Measurements from ENCODE around the gene SPACA4. TPM values are rescaled to one million over a fixed set of nuclear protein-coding genes. Genes with fewer than 3 reads are reported as not detected.

The SPACA4 gene
- total RNA-seq, 1 donor from 2014 or later = under 0.01 TPM

DNA sequence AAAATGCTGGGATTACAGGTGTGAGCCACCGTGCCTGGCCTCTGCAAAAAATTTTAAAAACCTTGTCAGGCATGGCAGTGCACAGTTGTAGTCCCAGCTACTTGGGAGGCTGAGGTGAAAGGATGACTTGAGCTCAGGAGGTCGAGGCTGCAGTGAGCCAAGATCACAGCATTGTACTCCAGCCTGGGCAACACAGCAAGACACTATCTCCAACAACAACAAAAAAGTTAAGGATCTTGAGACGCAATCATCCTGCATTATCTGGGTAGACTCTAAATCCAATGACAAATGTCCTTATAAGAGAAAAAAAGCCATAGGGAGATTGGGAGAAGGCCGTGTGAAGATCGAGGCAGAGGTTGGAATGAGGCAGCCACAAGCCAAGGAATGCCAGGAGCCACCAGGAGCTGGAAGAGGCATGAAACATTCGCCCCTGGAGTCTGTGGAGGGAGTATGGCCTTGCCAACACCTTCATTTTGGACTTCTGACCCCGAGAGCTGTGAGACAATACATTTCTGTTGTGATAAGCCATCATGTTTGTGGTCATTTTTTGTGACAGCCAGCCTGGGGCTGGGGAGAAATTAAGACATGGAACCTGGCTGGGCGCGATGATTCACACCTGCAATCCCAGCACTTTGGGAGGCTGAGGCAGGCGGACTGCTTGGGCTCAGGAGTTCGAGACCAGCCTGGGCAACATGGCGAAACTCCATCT lies 44.6 kb downstream of the SPACA4 start:
- DNase-seq (ENCODE audit: low read depth) (no peak), FAIRE-seq (no peak)
- H3K27me3 ChIP-seq (ENCODE audit: control insufficient read depth, insufficient read depth, low read length) = no peaks in the 10 kb centered on the region
- H3K36me3 ChIP-seq (ENCODE audit: control insufficient read depth, insufficient read depth, low read length) = no peaks in the 10 kb centered on the region
- TF ChIP-seq, protein P1, sequence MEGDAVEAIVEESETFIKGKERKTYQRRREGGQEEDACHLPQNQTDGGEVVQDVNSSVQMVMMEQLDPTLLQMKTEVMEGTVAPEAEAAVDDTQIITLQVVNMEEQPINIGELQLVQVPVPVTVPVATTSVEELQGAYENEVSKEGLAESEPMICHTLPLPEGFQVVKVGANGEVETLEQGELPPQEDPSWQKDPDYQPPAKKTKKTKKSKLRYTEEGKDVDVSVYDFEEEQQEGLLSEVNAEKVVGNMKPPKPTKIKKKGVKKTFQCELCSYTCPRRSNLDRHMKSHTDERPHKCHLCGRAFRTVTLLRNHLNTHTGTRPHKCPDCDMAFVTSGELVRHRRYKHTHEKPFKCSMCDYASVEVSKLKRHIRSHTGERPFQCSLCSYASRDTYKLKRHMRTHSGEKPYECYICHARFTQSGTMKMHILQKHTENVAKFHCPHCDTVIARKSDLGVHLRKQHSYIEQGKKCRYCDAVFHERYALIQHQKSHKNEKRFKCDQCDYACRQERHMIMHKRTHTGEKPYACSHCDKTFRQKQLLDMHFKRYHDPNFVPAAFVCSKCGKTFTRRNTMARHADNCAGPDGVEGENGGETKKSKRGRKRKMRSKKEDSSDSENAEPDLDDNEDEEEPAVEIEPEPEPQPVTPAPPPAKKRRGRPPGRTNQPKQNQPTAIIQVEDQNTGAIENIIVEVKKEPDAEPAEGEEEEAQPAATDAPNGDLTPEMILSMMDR (IDR thresholded peaks at IDR 0.05; ENCODE audit: insufficient read depth, low read length, severe bottlenecking) = no peak
- no peak overlapping the region for H3K4me3 ChIP-seq (ENCODE audit: low read depth, low read length)

DNA sequence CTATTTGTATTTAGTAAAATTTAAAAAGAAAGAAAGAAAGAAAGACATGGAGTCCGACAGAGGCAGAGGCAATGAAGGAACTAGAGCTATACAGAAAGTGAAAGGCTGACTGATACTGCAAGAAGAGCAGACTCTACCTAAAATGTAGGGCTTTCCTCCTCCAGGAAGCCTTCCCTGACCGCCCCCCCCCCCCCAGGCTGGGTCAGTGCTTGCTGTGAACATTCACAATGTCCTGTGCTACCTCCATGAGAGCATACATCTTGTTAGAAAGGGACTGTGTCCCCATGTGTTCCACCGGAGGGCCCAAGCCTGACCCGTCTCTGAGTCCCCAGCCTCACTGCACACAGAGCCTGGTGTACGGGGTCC lies 45.1 kb downstream of the SPACA4 start:
- Histone ChIP-seq H3K27me3 (ENCODE audit: control insufficient read depth, insufficient read depth, low read length) (no peaks in the 10 kb centered on the region), H3K36me3 (ENCODE audit: control insufficient read depth, insufficient read depth, low read length) (no peaks in the 10 kb centered on the region), H3K4me3 (ENCODE audit: low read depth, low read length) (no peak overlapping the region)
- DNase-seq (ENCODE audit: low read depth) (no peak), FAIRE-seq (no peak)
- TF ChIP-seq, protein P1 (IDR thresholded peaks at IDR 0.05; ENCODE audit: insufficient read depth, low read length, severe bottlenecking) = no peak

DNA sequence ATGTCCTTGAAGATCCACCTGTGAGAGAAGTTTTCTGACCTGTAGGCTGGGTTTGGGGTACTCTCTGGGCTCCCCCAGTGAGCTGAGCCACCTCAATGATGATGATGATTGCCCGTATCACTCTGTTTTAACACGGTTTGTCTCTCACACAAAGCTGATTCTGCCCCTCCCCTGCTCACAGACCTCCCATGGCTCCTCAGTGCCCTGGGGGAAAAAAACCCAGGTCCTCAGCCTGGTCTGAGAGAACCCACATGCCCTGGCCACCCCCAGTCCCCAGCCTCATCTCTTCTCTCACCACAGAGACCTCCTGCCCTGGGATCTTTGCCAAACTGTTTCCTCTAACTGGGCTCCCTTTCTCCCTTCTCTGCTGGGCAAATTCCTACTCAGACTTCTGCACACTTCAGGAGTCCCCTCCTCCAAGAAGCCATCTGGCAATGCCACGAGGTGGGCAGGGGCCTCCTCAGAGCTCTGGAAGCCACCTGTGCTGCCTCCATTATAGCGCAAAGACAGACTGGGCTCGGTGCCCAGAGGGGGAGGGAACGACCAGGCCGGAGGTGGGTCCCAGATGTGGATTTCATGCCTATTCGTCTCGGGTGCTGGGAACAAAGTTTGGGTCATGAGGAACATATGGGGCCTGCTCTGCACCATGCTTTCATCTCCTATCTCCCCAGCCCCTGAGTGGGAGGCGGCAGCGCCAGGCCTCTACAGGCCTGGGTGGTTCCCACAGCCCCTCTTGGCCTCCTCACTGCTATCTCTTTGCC lies 47.9 kb downstream of the SPACA4 start:
- Histone ChIP-seq H3K27me3 (ENCODE audit: control insufficient read depth, insufficient read depth, low read length) (no peaks in the 10 kb centered on the region), H3K36me3 (ENCODE audit: control insufficient read depth, insufficient read depth, low read length) (no peaks in the 10 kb centered on the region), H3K4me3 (ENCODE audit: low read depth, low read length) (no peak overlapping the region)
- TF ChIP-seq, protein P1 (IDR thresholded peaks at IDR 0.05; ENCODE audit: insufficient read depth, low read length, severe bottlenecking) = no peak
- no peak for FAIRE-seq
- no peak for DNase-seq (ENCODE audit: low read depth)

DNA sequence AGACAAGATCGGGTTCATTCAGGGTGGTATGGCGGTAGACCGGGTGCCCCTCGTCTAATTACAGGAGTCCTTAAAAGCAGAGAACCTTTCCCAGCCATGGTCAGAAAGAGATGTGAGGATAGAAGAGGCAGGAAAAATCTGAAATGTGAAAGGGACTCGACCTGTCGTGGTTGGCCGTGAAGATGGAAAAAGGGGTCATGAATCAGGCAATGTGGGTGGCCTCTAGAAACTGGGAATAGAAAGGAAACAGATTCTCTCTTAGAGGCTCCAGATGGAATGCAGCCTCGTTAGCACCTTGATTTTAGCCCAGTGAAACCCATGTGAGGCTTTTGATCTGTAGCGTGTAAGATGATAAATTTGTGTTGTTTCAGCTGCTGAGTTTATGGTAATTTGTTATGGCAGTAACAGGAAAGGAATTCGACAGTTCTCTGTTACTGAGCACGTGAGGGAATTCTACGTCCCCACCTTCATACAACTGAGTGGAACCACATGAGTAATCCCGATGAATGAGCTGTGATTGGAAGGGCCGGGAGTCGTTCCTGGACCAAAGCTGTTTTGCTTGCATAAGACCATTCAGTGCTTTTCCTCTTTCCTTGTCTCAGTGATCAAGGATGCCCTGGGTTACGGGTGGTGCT lies 50.4 kb downstream of the SPACA4 start:
- DNase-seq (ENCODE audit: low read depth) (peak; percentile 84), FAIRE-seq (no peak)
- Histone ChIP-seq H3K4me3 (ENCODE audit: low read depth, low read length) (no peak overlapping the region), H3K27me3 (ENCODE audit: control insufficient read depth, insufficient read depth, low read length) (no peaks in the 10 kb centered on the region), H3K36me3 (ENCODE audit: control insufficient read depth, insufficient read depth, low read length) (no peaks in the 10 kb centered on the region)
- TF ChIP-seq, protein P1 (IDR thresholded peaks at IDR 0.05; ENCODE audit: insufficient read depth, low read length, severe bottlenecking) = no peak

Other genes starting within 250 kb of the SPACA4 start
- gene TMEM143, start 242.8 kb upstream of the SPACA4 start, total RNA-seq = 0.79 and 1.4 TPM in 2 replicates
- gene SYNGR4, start 242.4 kb upstream of the SPACA4 start, total RNA-seq = not detected in 2 replicates
- gene KDELR1, start 215.2 kb upstream of the SPACA4 start, total RNA-seq = 27.9 and 30.6 TPM in 2 replicates
- gene GRIN2D, start 213.1 kb upstream of the SPACA4 start, total RNA-seq = under 0.01 TPM in 1 of 2 replicates, not detected in the other
- 23.4 and 31.9 TPM in 2 replicates for gene GRWD1, start 160.8 kb upstream of the SPACA4 start, total RNA-seq
- 1.0 and 1.1 TPM in 2 replicates for gene KCNJ14, start 151.2 kb upstream of the SPACA4 start, total RNA-seq
- 24.2 and 36.6 TPM in 2 replicates for gene CYTH2, start 137.4 kb upstream of the SPACA4 start, total RNA-seq
- gene LMTK3, start 94.9 kb upstream of the SPACA4 start, total RNA-seq = 1.3 and 1.8 TPM in 2 replicates
- 3.4 and 17.2 TPM in 2 replicates for gene SULT2B1, start 54.6 kb upstream of the SPACA4 start, total RNA-seq
- 21.9 and 62.3 TPM in 2 replicates for gene FAM83E, start 8.3 kb downstream of the SPACA4 start, total RNA-seq
- 3,143 and 4,233 TPM in 2 replicates for gene RPL18, start 12.4 kb downstream of the SPACA4 start, total RNA-seq
- gene SPHK2, start 12.8 kb downstream of the SPACA4 start, total RNA-seq = 3.3 and 3.4 TPM in 2 replicates
- gene DBP, start 30.6 kb downstream of the SPACA4 start, total RNA-seq = 6.6 and 8.7 TPM in 2 replicates
- gene CA11, start 39.4 kb downstream of the SPACA4 start, total RNA-seq = 2.4 and 4.4 TPM in 2 replicates
- gene NTN5, start 66.3 kb downstream of the SPACA4 start, total RNA-seq = not detected in 2 replicates
- 7.9 and 39.4 TPM in 2 replicates for gene FUT2, start 89.2 kb downstream of the SPACA4 start, total RNA-seq
- gene MAMSTR, start 113.0 kb downstream of the SPACA4 start, total RNA-seq = 0.13 and 0.26 TPM in 2 replicates
- 2.4 and 2.9 TPM in 2 replicates for gene RASIP1, start 133.9 kb downstream of the SPACA4 start, total RNA-seq
- gene IZUMO1, start 140.2 kb downstream of the SPACA4 start, total RNA-seq = 0.26 and 2.3 TPM in 2 replicates
- gene FUT1, start 145.9 kb downstream of the SPACA4 start, total RNA-seq = 12.1 and 16.9 TPM in 2 replicates
- not detected in 2 replicates for gene FGF21, start 148.8 kb downstream of the SPACA4 start, total RNA-seq
- gene BCAT2, start 204.3 kb downstream of the SPACA4 start, total RNA-seq = 14.0 and 21.3 TPM in 2 replicates
- gene HSD17B14, start 229.7 kb downstream of the SPACA4 start, total RNA-seq = 1.3 and 1.9 TPM in 2 replicates

Data from bronchial epithelial cell (primary cell).